ENCODE measurements around the gene TRIP13. TPM values are rescaled to one million over a fixed set of nuclear protein-coding genes. Genes with fewer than 3 reads are reported as not detected.
A peak's percentile ranks its signal among the peaks of the same experiment; 100 is the strongest.

Gene TRIP13
- total and polyA plus RNA-seq, 2 of the 13 experiments (the other 11 are each of a cell fraction or from before 2014, with no cell fraction given): 13.5 to 33.0 TPM

DNA sequence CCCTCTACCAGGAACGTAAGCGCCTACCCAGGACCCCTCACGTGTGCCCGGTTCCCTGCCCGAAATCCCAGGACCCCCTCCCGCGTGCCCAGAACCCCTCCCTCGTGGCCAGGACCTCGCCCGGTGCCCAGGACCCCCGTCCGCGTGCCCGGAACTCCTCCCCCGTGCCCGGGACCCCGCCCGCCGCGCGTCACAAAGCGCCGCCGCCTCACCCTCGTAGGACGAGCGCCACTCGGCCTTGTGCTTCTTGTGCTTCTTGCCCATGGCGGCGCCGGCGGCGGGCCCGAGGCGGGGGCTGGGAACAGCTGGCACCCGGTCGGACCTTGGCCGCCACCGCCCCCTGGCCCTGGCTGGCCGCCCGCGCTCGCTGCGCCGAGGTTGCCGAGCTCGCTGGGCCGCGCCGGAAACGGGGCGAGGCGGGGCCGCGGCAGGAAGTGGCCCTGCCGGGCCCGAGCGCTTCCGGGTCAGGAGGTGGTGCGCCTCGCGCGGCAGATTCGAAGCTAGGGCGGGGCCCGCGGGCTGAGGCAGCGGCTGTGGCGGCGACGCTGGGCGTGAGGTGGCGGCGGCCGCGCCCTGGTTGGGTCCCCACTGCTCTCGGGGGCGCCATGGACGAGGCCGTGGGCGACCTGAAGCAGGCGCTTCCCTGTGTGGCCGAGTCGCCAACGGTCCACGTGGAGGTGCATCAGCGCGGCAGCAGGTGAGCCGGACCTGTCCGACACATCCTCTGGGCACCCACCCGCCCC is at the start of gene TRIP13, which contains the start of gene BRD9 (continued):
- TF ChIP-seq POLR2G (IDR thresholded peaks at IDR 0.05; ENCODE audit: low read depth, low read length): peak; percentile 67
- 0 out of 2 replicates have a peak, but pooled peaks have one; percentile 49 for TF ChIP-seq ZFYVE20 (CRISPR knock-in tag; IDR thresholded peaks at IDR 0.05; ENCODE audit: borderline replicate concordance, low read depth)
- no peak for TF ChIP-seq NCOR1 (IDR thresholded peaks at IDR 0.05; ENCODE audit: borderline replicate concordance, low read length)
- TF ChIP-seq ZNF782 (CRISPR knock-in tag; IDR thresholded peaks at IDR 0.05; ENCODE audit: borderline replicate concordance): peak; percentile 26; the same call in 1 of the 2 replicates
- TF ChIP-seq SRY (CRISPR knock-in tag; IDR thresholded peaks at IDR 0.05): peak; percentile 64
- TF ChIP-seq, protein P1, sequence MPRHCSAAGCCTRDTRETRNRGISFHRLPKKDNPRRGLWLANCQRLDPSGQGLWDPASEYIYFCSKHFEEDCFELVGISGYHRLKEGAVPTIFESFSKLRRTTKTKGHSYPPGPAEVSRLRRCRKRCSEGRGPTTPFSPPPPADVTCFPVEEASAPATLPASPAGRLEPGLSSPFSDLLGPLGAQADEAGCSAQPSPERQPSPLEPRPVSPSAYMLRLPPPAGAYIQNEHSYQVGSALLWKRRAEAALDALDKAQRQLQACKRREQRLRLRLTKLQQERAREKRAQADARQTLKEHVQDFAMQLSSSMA (CRISPR knock-in tag; IDR thresholded peaks at IDR 0.05): no peak
- peak; percentile 94 for TF ChIP-seq GABPB1 (CRISPR knock-in tag; IDR thresholded peaks at IDR 0.05)
- TF ChIP-seq, protein P2, sequence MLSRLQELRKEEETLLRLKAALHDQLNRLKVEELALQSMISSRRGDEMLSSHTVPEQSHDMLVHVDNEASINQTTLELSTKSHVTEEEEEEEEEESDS (CRISPR knock-in tag; IDR thresholded peaks at IDR 0.05; ENCODE audit: borderline replicate concordance): 0 out of 2 replicates have a peak, but pooled peaks have one; percentile 45
- TF ChIP-seq SMYD3 (CRISPR knock-in tag; IDR thresholded peaks at IDR 0.05): peak; percentile 75; the same call in 1 of the 2 replicates
- TF ChIP-seq HNRNPLL (IDR thresholded peaks at IDR 0.05; ENCODE audit: low read depth, low read length, poor library complexity, severe bottlenecking): peak; percentile 23
- TF ChIP-seq, protein P3, sequence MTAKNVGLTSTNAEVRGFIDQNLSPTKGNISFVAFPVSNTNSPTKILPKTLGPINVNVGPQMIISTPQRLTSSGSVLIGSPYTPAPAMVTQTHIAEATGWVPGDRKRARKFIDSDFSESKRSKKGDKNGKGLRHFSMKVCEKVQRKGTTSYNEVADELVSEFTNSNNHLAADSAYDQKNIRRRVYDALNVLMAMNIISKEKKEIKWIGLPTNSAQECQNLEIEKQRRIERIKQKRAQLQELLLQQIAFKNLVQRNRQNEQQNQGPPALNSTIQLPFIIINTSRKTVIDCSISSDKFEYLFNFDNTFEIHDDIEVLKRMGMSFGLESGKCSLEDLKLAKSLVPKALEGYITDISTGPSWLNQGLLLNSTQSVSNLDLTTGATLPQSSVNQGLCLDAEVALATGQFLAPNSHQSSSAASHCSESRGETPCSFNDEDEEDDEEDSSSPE (CRISPR knock-in tag; IDR thresholded peaks at IDR 0.05): peak; percentile 98
- no peak for TF ChIP-seq RELA (CRISPR knock-in tag; IDR thresholded peaks at IDR 0.05)
- peak; percentile 93 for TF ChIP-seq TMF1 (CRISPR knock-in tag; IDR thresholded peaks at IDR 0.05; ENCODE audit: low read depth)
- TF ChIP-seq ZNF354B (CRISPR knock-in tag; IDR thresholded peaks at IDR 0.05): peak; percentile 92; the same call in 1 of the 2 replicates
- no peak for TF ChIP-seq ZNF10 (CRISPR knock-in tag; IDR thresholded peaks at IDR 0.05; ENCODE audit: borderline replicate concordance, low read depth)
- TF ChIP-seq FOXK1 (CRISPR knock-in tag; IDR thresholded peaks at IDR 0.05; ENCODE audit: borderline replicate concordance, low read depth): 0 out of 2 replicates have a peak, but pooled peaks have one; percentile 34
- no peak for TF ChIP-seq ZNF292 (CRISPR knock-in tag; IDR thresholded peaks at IDR 0.05; ENCODE audit: borderline replicate concordance, low read depth)
- TF ChIP-seq ZNF234 (CRISPR knock-in tag; conservative IDR thresholded peaks at IDR 0.05): peak; percentile 72; the same call in 1 of the 2 replicates

All from HepG2 (cell line).